VCaP (cell line): Measurements from ENCODE around the gene TRMT11.

ENCODE experiments used
- H3K27ac ChIP-seq: fragments of 450-650 bp; 2 replicates; pipeline ENCODE4 v1.5.1; 2017
- CTCF ChIP-seq: fragments of 450-650 bp; conservative IDR thresholded peaks from 2 replicates; pipeline ENCODE4 v1.5.1; 2017; ENCODE audit warnings: mild to moderate bottlenecking, moderate library complexity

The TRMT11 gene

GRCh38 chr6:125986301-125987025 is at the start of gene TRMT11:
Gene TRMT11 (plus strand): TSS chr6:125986540. CDS start chr6:125986551, 11 bp downstream.
- H3K27ac ChIP-seq: peak within 1 kb of the TSS; percentile 93
- no peak for TF ChIP-seq CTCF

GRCh38 chr6:125939026-125939425 is 47.3 kb upstream of the TRMT11 start:
- no peak overlapping the region for H3K27ac ChIP-seq
- TF ChIP-seq CTCF: no peak

DNA sequence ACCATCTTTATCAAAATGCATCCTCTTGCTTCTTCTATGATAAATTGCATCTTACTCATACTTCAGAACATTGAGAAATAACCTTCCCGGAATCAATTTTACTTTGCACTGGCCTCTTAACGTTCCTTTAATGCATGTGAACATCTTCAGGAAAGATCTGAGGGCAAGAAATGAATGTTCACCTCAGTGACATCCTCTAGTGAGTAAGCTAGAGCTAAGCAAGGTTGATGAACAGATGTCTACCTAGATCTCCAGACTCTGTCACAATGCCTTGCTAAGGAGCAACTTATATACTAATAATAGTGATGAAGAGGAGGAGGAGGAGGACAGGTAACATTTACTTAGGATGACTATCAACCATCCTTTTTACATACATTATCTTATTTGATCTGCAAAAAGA is 46.5 kb upstream of the TRMT11 start:
- no peak overlapping the region for H3K27ac ChIP-seq
- no peak for TF ChIP-seq CTCF

DNA sequence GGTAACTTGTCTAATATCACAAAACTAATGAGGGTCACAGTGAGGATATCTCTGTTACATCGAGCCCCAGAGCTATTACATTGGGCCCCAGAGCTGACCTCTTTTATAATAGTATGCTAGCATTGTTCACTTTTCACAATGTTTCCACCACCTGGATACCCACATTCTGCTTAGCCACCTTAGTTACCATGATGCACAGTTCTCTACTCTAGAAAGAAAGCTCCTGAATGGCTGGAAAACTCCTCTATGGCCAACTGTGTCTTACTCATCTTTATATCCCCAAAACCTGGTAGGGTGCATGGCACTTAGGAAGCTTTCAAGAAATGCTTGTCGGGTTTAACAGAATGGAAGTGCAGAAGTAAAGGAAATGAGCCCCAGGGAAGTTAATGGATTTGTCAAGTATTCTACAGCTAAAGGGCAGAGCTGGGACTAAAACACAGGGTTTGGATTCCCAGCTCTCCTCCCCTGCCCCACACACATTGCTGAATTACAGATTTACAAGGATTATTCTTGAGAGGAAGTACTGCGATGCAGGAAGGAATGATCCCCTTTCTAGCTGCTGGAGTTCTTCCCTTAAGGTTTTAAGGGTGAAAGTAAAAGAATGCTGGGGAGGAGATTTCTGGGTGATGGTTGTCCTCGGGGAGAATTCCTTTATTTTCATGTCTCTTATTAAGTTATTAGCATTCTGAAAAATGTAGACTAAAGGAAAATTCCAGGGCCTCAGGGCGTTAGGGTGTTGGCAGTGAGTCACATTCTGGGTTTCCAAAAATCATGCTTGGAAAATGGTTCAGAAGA is 45.9 kb upstream of the TRMT11 start:
- no peak overlapping the region for H3K27ac ChIP-seq
- TF ChIP-seq CTCF: no peak

DNA sequence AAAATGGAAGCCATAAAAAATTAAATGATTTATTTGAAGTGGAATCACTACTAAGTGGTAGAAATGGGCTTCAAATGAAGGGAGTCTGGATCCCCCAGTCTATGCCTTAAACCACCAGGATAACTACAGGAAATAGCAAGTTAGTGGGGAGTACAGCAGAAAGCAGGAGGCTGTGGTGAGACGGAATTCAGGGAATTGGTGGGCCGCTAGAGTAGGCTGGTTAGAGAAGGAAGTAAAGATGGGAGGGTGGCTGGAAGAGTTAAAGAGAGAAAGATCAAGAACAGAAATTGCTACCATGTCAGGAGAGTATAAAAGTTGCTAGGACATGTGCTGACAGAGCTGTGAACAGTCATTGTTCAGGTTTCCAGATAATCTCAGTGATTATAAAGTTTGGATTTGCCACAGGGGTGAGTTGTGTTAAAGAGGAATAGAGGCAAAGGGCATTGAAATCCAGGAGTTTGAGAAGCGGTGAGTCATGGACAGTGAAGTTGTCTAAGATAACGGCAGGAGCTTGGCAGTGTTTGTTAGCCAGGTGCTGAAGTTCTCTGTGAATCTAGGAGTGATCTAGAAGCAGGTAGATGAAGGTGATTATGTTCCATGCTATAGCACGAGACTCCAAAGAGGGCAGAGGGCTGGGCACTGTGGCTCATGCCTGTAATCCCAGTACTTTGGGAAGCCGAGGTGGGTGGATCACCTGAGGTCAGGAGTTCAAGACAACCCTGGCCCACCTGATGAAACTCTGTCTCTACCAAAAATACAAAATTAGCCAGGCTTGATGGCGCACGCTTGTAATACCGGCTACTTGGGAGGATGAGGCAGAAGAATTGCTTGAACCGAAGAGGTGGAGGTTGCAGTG is 43.4 kb upstream of the TRMT11 start:
- H3K27ac ChIP-seq: no peak overlapping the region
- no peak for TF ChIP-seq CTCF

- no peak for TF ChIP-seq CTCF
- H3K27ac ChIP-seq: peak overlapping the region; percentile 18; the same call in 1 of the 2 replicates
These were observed 42.6 kb upstream of the TRMT11 start for GRCh38 chr6:125943528-125944433.
